Stomach (tissue), 9 donors: ENCODE data around the gene CPA3. TPM values are rescaled to one million over a fixed set of nuclear protein-coding genes. Genes with fewer than 3 reads are reported as not detected.

Experiments used
- DNase-seq, 2 donors: peaks; one replicate each; pipeline versions ENCODE4 v3.0.0 to v3.0.0-alpha.2; 2013 to 2019
- H3K27ac ChIP-seq, 5 donors: fragments of 200-600 bp in 4 of 5; sonication (generic) in 4 of 5; one replicate each; pipeline ENCODE4 v1.5.1; 2013 to 2019; ENCODE audit warnings: mild to moderate bottlenecking in 1 of 5, moderate library complexity in 1 of 5
- H3K27me3 ChIP-seq, 3 donors: fragments of 200-600 bp; sonication (generic); one replicate each; pipeline ENCODE4 v1.5.1; 2017 to 2019; ENCODE audit warnings: mixed run types in 1 of 3
- H3K36me3 ChIP-seq, 4 donors: fragments of 200-600 bp; sonication (generic); 1 replicate in 3 of 4; 2 replicates in 1 of 4; pipeline ENCODE4 v1.5.1; 2016 to 2019
- H3K4me1 ChIP-seq, 4 donors: fragments of 200-600 bp; sonication (generic); one replicate each; pipeline ENCODE4 v1.5.1; 2016 to 2019
- H3K4me3 ChIP-seq, 4 donors: fragments of 200-600 bp; sonication (generic) in 3 of 4; one replicate each; pipeline ENCODE4 v1.5.1; 2016 to 2019; ENCODE audit warnings: mild to moderate bottlenecking in 1 of 4
- H3K9me3 ChIP-seq, 4 donors: fragments of 200-600 bp; sonication (generic); one replicate each; pipeline ENCODE4 v1.5.1; 2016 to 2019
- CTCF ChIP-seq, 7 experiments: fragments of 450-650 bp in 4 of 7; fragments of 200-600 bp in 3 of 7; sonication (generic) in 3 of 7; IDR thresholded peaks; one replicate each; pipeline ENCODE4 v1.5.1; 2016 to 2019; ENCODE audit warnings: antibody characterized with exemption in 7 of 7, control low read depth in 2 of 7, mild to moderate bottlenecking in 1 of 7
- EP300 ChIP-seq: sonication (generic); formaldehyde crosslinking; IDR thresholded peaks from one replicate; pipeline ENCODE4 v1.6.1; 2017; ENCODE audit warnings: antibody characterized with exemption
- POLR2A ChIP-seq, 4 donors: fragments of 450-650 bp; IDR thresholded peaks; one replicate each; pipeline ENCODE4 v1.6.1; 2016; ENCODE audit warnings: antibody characterized with exemption in 4 of 4, control low read depth in 2 of 4, mild to moderate bottlenecking in 1 of 4, moderate library complexity in 1 of 4
- POLR2AphosphoS5 ChIP-seq, 3 donors: sonication (generic); formaldehyde crosslinking; IDR thresholded peaks; one replicate each; pipeline ENCODE4 v1.6.1; 2016; ENCODE audit warnings: antibody characterized with exemption in 3 of 3
- WGBS, 5 donors: extraction: QIAGEN DNeasy Blood & Tissue Kit in 3 of 5; methylation state at CpG; one replicate each; pipeline versions ENCODE4 v1.1.5 to v1.1.7; 2013 to 2018; 5-methylcytosine and 5-hydroxymethylcytosine counted together
- intact Hi-C: fragments of 100-400 bp; cut with DNase I; formaldehyde crosslinking; loops from one replicate; pipeline ENCODE4 v1.15.1; 2023; ENCODE audit warnings: low total_unique reads
- polyA plus RNA-seq, 3 donors: library from polyadenylated mRNA; stranded (reverse); fragments of 200-250 nt; gene quantifications; one replicate each; pipeline ENCODE4 v1.2.3, GENCODE V29; 2013
- total RNA-seq, 5 donors: library from RNA; depleted of rRNA; stranded (reverse); fragments of >200 nt; gene quantifications; one replicate each; pipeline versions ENCODE4 v1.1.0 to v1.2.3, GENCODE V29; 2014 to 2016
- donor health status: healthy with polysubstance abuse.
- donor health status: Bipolar disorder and iron deficiency.
- donor health status: healthy.

CPA3 gene
- total and polyA plus RNA-seq, 8 donors = 1.1 to 29.6 (median 19.8) TPM; not detected in 3

DNA sequence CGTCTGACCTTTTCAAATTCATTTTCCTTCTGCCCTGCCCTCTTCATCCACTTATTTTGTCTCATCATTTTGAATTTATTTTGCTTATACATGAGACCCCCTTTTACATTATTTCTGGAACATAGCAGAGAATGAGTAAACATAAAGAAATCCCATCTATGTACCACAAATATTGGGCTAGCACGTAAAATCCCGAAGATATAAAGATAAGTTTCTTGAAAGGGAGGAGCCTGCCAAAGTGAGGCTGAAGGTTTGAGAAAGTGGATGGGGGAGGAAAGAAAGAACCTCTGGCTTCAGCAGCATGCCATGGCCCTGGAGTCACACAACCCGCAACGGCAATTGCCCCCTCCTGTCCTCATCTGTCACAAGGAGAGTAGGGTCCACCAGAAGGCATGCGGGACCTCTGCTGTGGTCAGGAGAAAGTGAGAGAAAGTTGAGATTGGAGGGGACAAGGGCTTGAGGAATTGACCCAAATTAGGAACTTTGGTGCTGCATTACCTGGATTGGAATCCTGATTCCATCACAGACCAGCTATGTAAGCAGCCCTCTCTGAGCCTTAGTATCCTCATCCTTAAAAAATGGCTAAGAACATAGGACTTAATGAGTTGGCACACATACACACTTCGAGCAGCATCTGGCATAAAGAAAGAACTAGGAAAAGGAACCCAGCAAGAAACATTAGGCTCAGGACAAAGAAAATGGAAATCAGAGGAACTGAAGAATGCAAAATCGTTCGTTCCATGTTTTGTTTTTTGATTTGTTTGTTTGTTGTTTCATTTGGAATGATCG is 72.6 kb downstream of the CPA3 start:
- no peak for DNase-seq
- Histone ChIP-seq H3K36me3 (no peaks in the 10 kb centered on the region), H3K4me3 (no peak overlapping the region), H3K9me3 (no peaks in the 10 kb centered on the region), H3K27me3 (peaks cover 0 to 7% (median 0%) of the 10 kb centered on the region in 3 donors), H3K27ac (no peak overlapping the region), H3K4me1 (no peaks in the 10 kb centered on the region)
- intact Hi-C loops = no loop called here
- TF ChIP-seq POLR2AphosphoS5 (IDR thresholded peaks at IDR 0.05) = no peak
- TF ChIP-seq POLR2A (IDR thresholded peaks at IDR 0.05) = no peak
- TF ChIP-seq EP300 = no peak
- no peak for TF ChIP-seq CTCF (IDR thresholded peaks at IDR 0.05)
- WGBS, 5 donors = 71 to 83% (median 81%) methylated on average over 10 of the region's 10 CpGs

GRCh38 chr3:148938306-148938705 is 73.2 kb downstream of the CPA3 start:
- H3K27me3 ChIP-seq = peaks cover 0 to 7% (median 0%) of the 10 kb centered on the region in 3 donors
- no peak for DNase-seq
- intact Hi-C loops = no loop called here
- 30 to 58% (median 37%) methylated on average over 2 of the region's 2 CpGs for WGBS, 5 donors
- H3K4me1 ChIP-seq = no peaks in the 10 kb centered on the region
- H3K27ac ChIP-seq = no peak overlapping the region
- no peak overlapping the region for H3K4me3 ChIP-seq
- TF ChIP-seq POLR2AphosphoS5 (IDR thresholded peaks at IDR 0.05) (no peak), EP300 (no peak), POLR2A (IDR thresholded peaks at IDR 0.05) (no peak), CTCF (IDR thresholded peaks at IDR 0.05) (no peak)
- no peaks in the 10 kb centered on the region for H3K9me3 ChIP-seq
- H3K36me3 ChIP-seq = no peaks in the 10 kb centered on the region

- intact Hi-C loops = no loop called here
- Histone ChIP-seq H3K4me3 (no peak overlapping the region), H3K27me3 (peaks cover 0 to 7% (median 0%) of the 10 kb centered on the region in 3 donors), H3K9me3 (no peaks in the 10 kb centered on the region), H3K4me1 (no peaks in the 10 kb centered on the region), H3K36me3 (no peaks in the 10 kb centered on the region), H3K27ac (no peak overlapping the region)
- DNase-seq = peak in 1 of 2 donors; percentile 23
- TF ChIP-seq EP300 (no peak), CTCF (IDR thresholded peaks at IDR 0.05) (no peak), POLR2A (IDR thresholded peaks at IDR 0.05) (no peak)
- 78 to 91% (median 87%) methylated on average over 7 of the region's 7 CpGs for WGBS, 5 donors
Measured at GRCh38 chr3:148938936-148939335, 73.8 kb downstream of the CPA3 start.

DNA sequence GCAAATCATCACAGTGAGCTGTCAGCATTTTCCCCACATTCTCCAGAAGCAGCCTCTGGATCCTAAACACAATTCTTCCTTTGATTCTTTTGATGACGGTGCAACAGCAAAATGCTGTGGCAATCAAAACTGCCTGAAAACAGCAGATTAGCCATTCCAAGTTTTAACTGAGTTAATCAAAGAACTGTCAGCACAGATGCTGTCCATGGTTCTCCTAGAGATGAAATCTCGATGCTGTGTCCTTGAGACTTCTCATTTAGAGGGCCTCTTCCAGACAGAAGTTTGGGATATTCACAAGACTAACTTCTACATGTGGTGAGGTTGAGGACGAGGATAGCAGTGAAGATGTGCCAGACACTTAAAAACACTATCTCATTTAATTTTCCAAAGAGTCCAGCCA is 75.9 kb downstream of the CPA3 start:
- TF ChIP-seq CTCF (IDR thresholded peaks at IDR 0.05) = no peak
- no peak for TF ChIP-seq POLR2AphosphoS5 (IDR thresholded peaks at IDR 0.05)
- TF ChIP-seq EP300 = no peak
- TF ChIP-seq POLR2A (IDR thresholded peaks at IDR 0.05) = no peak
- DNase-seq = no peak
- no peaks in the 10 kb centered on the region for H3K36me3 ChIP-seq
- no peak overlapping the region for H3K4me3 ChIP-seq
- H3K9me3 ChIP-seq = no peaks in the 10 kb centered on the region
- 62 to 81% (median 78%) methylated on average over 3 of the region's 3 CpGs for WGBS, 5 donors
- no peaks in the 10 kb centered on the region for H3K4me1 ChIP-seq
- no peak overlapping the region for H3K27ac ChIP-seq
- intact Hi-C loops = no loop called here
- peaks cover 0 to 7% (median 0%) of the 10 kb centered on the region in 3 donors for H3K27me3 ChIP-seq
